Activated CD4-positive, CD25-positive, alpha-beta regulatory T cell (primary cell): ENCODE data around the gene MAGEB17.

Experiments used
- DNase-seq, 4 experiments: peaks; one replicate each; lab custom pipeline; 2025; lab: John Stamatoyannopoulos, UW

Gene MAGEB17

GRCh38 chrX:16210061-16210460 is 42.8 kb downstream of the MAGEB17 start:
- no peak for DNase-seq

DNA sequence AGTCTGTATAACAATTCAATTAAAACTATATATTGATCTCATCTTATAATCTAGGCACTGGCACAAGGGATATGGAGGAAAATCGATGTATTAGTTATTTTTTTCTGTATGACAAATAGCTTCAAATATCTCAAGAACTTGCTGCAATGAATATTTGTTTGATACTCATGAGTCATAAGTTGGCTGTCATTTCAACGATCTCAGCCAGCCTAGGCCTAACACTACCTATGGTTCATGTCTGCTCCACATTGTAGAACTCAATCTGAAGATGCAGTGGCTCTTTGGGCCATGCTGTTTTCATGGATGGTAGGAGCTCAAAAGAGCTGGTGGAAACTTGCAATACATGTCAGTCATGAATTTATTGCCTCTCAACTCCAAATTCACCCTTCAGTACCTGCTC is 44.7 kb downstream of the MAGEB17 start:
- DNase-seq = no peak

DNA sequence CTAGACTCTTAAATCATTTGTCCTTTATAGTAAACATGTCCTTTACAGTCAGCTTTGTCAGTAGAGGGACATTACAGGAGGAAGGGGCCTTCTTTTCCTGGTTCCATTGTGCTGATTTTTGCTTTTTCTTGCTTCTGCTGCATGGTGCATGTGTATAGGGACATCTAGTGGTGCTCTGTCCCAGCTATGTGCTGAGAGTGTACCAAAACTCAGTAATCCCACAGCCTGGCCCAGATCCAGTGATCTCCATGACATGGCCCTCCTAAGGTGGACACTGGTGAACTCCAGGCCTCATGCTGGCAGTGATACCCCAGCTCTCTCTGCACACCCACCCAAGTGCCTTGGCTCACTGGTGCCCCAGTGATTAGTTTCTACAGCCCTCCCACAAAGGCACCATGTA is 45.2 kb downstream of the MAGEB17 start:
- no peak for DNase-seq

DNA sequence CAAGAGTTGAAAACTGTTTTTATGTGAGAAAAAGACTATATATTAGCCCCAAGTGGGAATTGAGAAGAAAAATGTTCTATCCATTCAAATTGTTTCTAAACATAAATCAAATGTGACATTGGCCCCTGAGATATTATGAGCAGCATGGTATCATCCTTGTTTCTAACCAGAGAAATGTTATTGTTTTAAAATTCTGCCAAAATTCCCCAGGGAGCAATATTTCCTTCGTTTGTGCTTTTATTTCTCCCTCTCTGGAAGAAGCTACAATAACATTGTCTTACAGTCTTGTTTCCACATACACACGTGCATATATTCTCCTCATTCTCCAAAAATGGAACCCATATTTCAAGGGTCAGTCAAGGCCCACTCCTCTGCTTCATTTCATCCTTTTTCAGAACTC is 46.7 kb downstream of the MAGEB17 start:
- no peak for DNase-seq

DNA sequence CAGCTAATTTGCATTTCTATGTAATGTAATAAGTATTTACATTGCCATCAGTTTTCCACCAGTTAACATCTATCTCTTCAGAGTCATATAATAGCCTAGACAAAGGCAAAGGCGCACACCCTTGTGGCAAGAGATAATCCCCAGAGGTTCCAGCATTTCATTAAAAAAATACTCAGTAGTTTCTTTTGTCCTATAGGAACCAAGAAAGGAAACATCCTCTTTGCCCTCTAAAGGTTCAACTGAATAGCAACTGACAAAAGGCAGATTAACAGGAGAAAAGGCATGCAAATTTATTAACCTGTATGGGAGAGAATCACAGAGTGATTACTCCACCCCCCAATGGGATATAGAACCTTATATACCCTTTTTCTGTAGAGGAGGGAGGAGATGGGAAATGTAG is 48.4 kb downstream of the MAGEB17 start:
- no peak for DNase-seq
